Tibial nerve (tissue), 3 donors: ENCODE results near the gene RABGGTA.

Source experiments
- CTCF ChIP-seq, 5 experiments: fragments of 200-600 bp in 3 of 5; fragments of 450-650 bp in 2 of 5; sonication (generic) in 3 of 5; IDR thresholded peaks; one replicate each; pipeline ENCODE4 v1.5.1; 2016 to 2019; ENCODE audit warnings: antibody characterized with exemption in 5 of 5, mild to moderate bottlenecking in 3 of 5, moderate library complexity in 2 of 5
- POLR2A ChIP-seq, 2 donors: fragments of 450-650 bp; IDR thresholded peaks; one replicate each; pipeline ENCODE4 v1.6.1; 2017; ENCODE audit warnings: antibody characterized with exemption in 2 of 2, mild to moderate bottlenecking in 2 of 2, moderate library complexity in 2 of 2

GRCh38 chr14:24308342-24309124 is 37.1 kb upstream of the RABGGTA start:
- TF ChIP-seq CTCF (IDR thresholded peaks at IDR 0.05) (no peak), POLR2A (IDR thresholded peaks at IDR 0.05) (no peak)
